Left kidney (tissue), 2 donors: ENCODE measurements around the gene TCF20. TPM values are rescaled to one million over a fixed set of nuclear protein-coding genes. Genes with fewer than 3 reads are reported as not detected.

Experiments used
- DNase-seq: peaks from one replicate; pipeline ENCODE4 v3.0.0-alpha.2; 2013
- polyA plus RNA-seq: library from polyadenylated mRNA; unstranded; fragments of 120-200 nt; gene quantifications from one replicate; pipeline ENCODE4 v1.2.1, GENCODE V29; 2013; ENCODE audit not compliant: insufficient read length

The TCF20 gene
- polyA plus RNA-seq, 1 donor: 29.7 TPM

GRCh38 chr22:42261296-42261695, 9.2 kb downstream of the TCF20 start:
- DNase-seq: no peak

- DNase-seq: no peak
These were observed 12.3 kb downstream of the TCF20 start for GRCh38 chr22:42258126-42258525.

GRCh38 chr22:42257386-42257785, 13.1 kb downstream of the TCF20 start:
- no peak for DNase-seq

GRCh38 chr22:42256930-42257329, 13.5 kb downstream of the TCF20 start:
- DNase-seq: no peak

- no peak for DNase-seq
These were observed 14.2 kb downstream of the TCF20 start for GRCh38 chr22:42256220-42256619.

GRCh38 chr22:42249831-42250230, 20.6 kb downstream of the TCF20 start:
- DNase-seq: no peak

GRCh38 chr22:42248995-42249394, 21.5 kb downstream of the TCF20 start:
- DNase-seq: no peak

- DNase-seq: no peak
These were observed 22.9 kb downstream of the TCF20 start for GRCh38 chr22:42247596-42247995.

- no peak for DNase-seq
These were observed 26.7 kb downstream of the TCF20 start for GRCh38 chr22:42243802-42244060.

- DNase-seq: no peak
These were observed 33.6 kb downstream of the TCF20 start for GRCh38 chr22:42236848-42237247.

GRCh38 chr22:42236268-42236667, 34.2 kb downstream of the TCF20 start:
- no peak for DNase-seq

- DNase-seq: no peak
These were observed 36.6 kb downstream of the TCF20 start for GRCh38 chr22:42233879-42234278.

GRCh38 chr22:42231929-42232328, 38.5 kb downstream of the TCF20 start:
- DNase-seq: no peak

GRCh38 chr22:42229455-42230149, 40.9 kb downstream of the TCF20 start:
- no peak for DNase-seq

- no peak for DNase-seq
These were observed 42.0 kb downstream of the TCF20 start for GRCh38 chr22:42228483-42228882.

- DNase-seq: no peak
These were observed 43.0 kb downstream of the TCF20 start for GRCh38 chr22:42227435-42227834.

GRCh38 chr22:42225841-42226240, 44.6 kb downstream of the TCF20 start:
- no peak for DNase-seq

- DNase-seq: no peak
These were observed 48.3 kb downstream of the TCF20 start for GRCh38 chr22:42222140-42222539.

Other genes starting within 250 kb of the TCF20 start
- gene NAGA, start 199.8 kb downstream of the TCF20 start, polyA plus RNA-seq: 27.3 TPM
- gene PHETA2, start 196.4 kb downstream of the TCF20 start, polyA plus RNA-seq: 10.0 TPM
- 90.7 TPM for gene SMDT1, start 191.0 kb downstream of the TCF20 start, polyA plus RNA-seq
- gene NDUFA6, start 179.9 kb downstream of the TCF20 start, polyA plus RNA-seq: 112 TPM
- gene CYP2D6, start 139.8 kb downstream of the TCF20 start, polyA plus RNA-seq: 6.2 TPM
- gene NFAM1, start 161.8 kb upstream of the TCF20 start, polyA plus RNA-seq: 0.81 TPM
- gene RRP7A, start 249.1 kb upstream of the TCF20 start, polyA plus RNA-seq: 28.8 TPM